Adrenal gland (tissue), 12 donors: ENCODE data around the gene GRIA4. TPM values are rescaled to one million over a fixed set of nuclear protein-coding genes. Genes with fewer than 3 reads are reported as not detected.

Experiments used
- DNase-seq, 7 donors: peaks; one replicate each; pipeline ENCODE4 v3.0.0-alpha.2; 2019 to 2020
- H3K27ac ChIP-seq, 5 donors: fragments of 200-600 bp; sonication (generic) in 4 of 5; 1 replicate in 3 of 5; 2 replicates in 2 of 5; pipeline versions ENCODE4 v1.5.1 to v1.8.0; 2016 to 2020; ENCODE audit warnings: mild to moderate bottlenecking in 1 of 5
- H3K27me3 ChIP-seq: fragments of 200-600 bp; 2 replicates; pipeline ENCODE4 v1.8.0; 2021
- H3K36me3 ChIP-seq, 2 donors: fragments of 200-600 bp; replicated peaks in 1 of 2; 1 replicate in 1 of 2; 2 replicates in 1 of 2; pipeline versions ENCODE4 v1.5.1 to v1.8.0; 2018 to 2022
- H3K4me1 ChIP-seq, 2 donors: fragments of 200-600 bp; replicated peaks in 1 of 2; 1 replicate in 1 of 2; 2 replicates in 1 of 2; pipeline versions ENCODE4 v1.5.1 to v1.8.0; 2018 to 2021
- H3K4me3 ChIP-seq, 4 donors: fragments of 200-600 bp; sonication (generic) in 3 of 4; one replicate each; pipeline ENCODE4 v1.5.1; 2016 to 2018
- H3K9me3 ChIP-seq, 3 donors: fragments of 200-600 bp; sonication (generic) in 1 of 3; replicated peaks in 1 of 3; 1 replicate in 2 of 3; 2 replicates in 1 of 3; pipeline versions ENCODE4 v1.5.1 to v1.8.0; 2016 to 2021
- CTCF ChIP-seq, 6 experiments: fragments of 450-650 bp in 4 of 6; fragments of 200-600 bp in 2 of 6; sonication (generic) in 1 of 6; IDR thresholded peaks; 1 replicate in 5 of 6; 2 replicates in 1 of 6; pipeline versions ENCODE4 v1.5.1 to v1.8.0; 2016 to 2021; ENCODE audit warnings: antibody characterized with exemption in 6 of 6, mild to moderate bottlenecking in 2 of 6, moderate library complexity in 1 of 6
- POLR2A ChIP-seq, 2 donors: fragments of 450-650 bp; IDR thresholded peaks; one replicate each; pipeline ENCODE4 v1.6.1; 2017; ENCODE audit warnings: antibody characterized with exemption in 2 of 2, mild to moderate bottlenecking in 2 of 2, moderate library complexity in 1 of 2
- WGBS, 4 donors: extraction: QIAGEN DNeasy Blood & Tissue Kit in 2 of 4; methylation state at CpG; one replicate each; pipeline versions ENCODE4 v1.1.5 to v1.1.7; 2013 to 2017; 5-methylcytosine and 5-hydroxymethylcytosine counted together
- intact Hi-C, 2 donors: fragments of 100-400 bp; cut with DNase I; formaldehyde crosslinking; loops; one replicate each; pipeline versions ENCODE4 v1.14.1 to v1.15.0; 2022 to 2023
- polyA plus RNA-seq, 3 donors: library from polyadenylated mRNA; stranded (reverse); fragments of 200-250 nt in 2 of 3; fragments of 350-450 nt in 1 of 3; fragmentation: Illumina TruSeq in 1 of 3; extraction: RNeasy Lipid Tissue Mini Kit (QIAGEN cat#74804) in 1 of 3; gene quantifications; one replicate each; pipeline ENCODE4 v1.2.3, GENCODE V29; 2013 to 2014
- total RNA-seq, 9 donors: library from RNA; depleted of rRNA in 4 of 9; stranded (reverse); fragments of >200 nt in 4 of 9; fragments of 120-200 nt in 1 of 9; fragmentation: NEBNext Ultra II Directional in 1 of 9; extraction: Animal tissue kit (Norgen Biotek cat#: 25700) in 1 of 9; gene quantifications; one replicate each; pipeline versions ENCODE4 v1.1.0 to v1.2.4, GENCODE V29; 2013 to 2023
- donor health status: healthy with polysubstance abuse.
- donor health status: Bipolar disorder and iron deficiency.
- donor health status: DM: yes; HTN: yes; CAD: no.
- donor health status: DM: no; HTN: no; CAD: no.
- donor health status: DM: no; HTN: no; CAD: no.
- donor health status: DM: yes; HTN: yes; CAD: no.

Gene GRIA4
- total and polyA plus RNA-seq, 12 donors, result 0.16 to 6.2 (median 2.0) TPM; not detected in 3

DNA sequence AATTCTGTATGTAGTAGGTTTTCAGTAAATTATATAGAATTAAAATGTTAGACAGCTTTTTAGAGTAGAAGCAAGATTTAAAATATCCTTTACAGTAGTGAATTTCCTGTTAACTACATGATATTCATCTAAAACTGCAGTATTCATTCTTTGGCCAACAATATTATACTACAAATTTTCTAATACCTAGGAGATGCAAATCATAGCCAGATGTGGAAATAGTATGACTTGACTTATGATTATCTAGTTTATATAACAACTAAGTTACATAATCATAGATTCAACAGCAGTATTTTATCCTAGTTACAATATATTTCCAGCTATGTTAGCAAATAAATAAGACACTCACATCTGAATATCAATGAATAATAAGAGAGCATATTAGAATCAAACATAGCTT lies 249.0 kb downstream of the GRIA4 start:
- intact Hi-C loops, result no loop called here
- TF ChIP-seq POLR2A (IDR thresholded peaks at IDR 0.05), result no peak
- TF ChIP-seq CTCF (IDR thresholded peaks at IDR 0.05), result no peak
- Histone ChIP-seq H3K36me3 (no peaks in the 10 kb centered on the region), H3K9me3 (no peaks in the 10 kb centered on the region), H3K27ac (no peak overlapping the region), H3K27me3 (no peaks in the 10 kb centered on the region), H3K4me1 (no peaks in the 10 kb centered on the region), H3K4me3 (no peak overlapping the region)
- no peak for DNase-seq

DNA sequence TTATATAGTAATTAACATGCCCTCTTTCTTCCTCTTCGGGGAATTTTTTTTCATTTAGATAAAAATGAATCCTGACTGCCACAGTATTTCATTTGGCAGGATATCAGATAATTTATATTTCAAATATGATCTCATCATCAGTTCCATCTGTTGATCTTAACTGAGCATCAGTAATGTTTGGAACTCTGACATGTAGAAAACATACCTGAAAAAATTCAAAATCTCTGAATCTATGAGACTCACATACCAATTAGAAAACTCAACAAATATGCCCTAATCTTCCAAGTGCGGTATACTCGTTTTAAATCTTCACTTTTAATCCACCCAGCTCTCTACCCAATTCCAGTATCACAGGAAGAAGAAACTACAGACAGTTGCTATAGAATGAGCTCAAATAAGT lies 250.2 kb downstream of the GRIA4 start:
- intact Hi-C loops, result no loop called here
- TF ChIP-seq CTCF (IDR thresholded peaks at IDR 0.05) (no peak), POLR2A (IDR thresholded peaks at IDR 0.05) (no peak)
- Histone ChIP-seq H3K9me3 (no peaks in the 10 kb centered on the region), H3K27me3 (no peaks in the 10 kb centered on the region), H3K27ac (no peak overlapping the region), H3K4me1 (no peaks in the 10 kb centered on the region), H3K36me3 (no peaks in the 10 kb centered on the region), H3K4me3 (no peak overlapping the region)
- 72 to 82% (median 74%) methylated on average over 3 of the region's 3 CpGs for WGBS, 4 donors
- DNase-seq, result no peak

DNA sequence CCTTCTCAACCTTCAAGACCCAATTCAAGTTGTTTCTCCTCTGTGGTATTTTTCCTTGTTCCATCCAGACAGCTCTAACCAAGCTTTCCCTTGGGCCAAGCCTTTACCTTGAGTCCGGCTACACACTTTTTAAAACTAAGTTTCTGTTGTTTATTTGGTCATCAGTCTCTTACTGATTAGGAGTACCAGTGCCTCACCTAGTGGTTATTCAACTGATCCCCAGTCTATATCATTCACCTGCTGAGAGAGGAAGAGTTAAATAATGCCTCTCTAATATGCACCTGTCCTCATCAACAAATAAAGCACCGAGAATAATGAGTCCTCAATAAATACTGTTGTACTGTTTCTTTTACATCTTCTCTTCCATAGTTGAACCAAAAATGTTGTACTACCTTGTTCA lies 251.4 kb downstream of the GRIA4 start:
- H3K27me3 ChIP-seq, result no peaks in the 10 kb centered on the region
- H3K4me3 ChIP-seq, result no peak overlapping the region
- no peaks in the 10 kb centered on the region for H3K4me1 ChIP-seq
- intact Hi-C loops, result no loop called here
- no peak overlapping the region for H3K27ac ChIP-seq
- TF ChIP-seq CTCF (IDR thresholded peaks at IDR 0.05), result no peak
- TF ChIP-seq POLR2A (IDR thresholded peaks at IDR 0.05), result no peak
- no peaks in the 10 kb centered on the region for H3K36me3 ChIP-seq
- 47 to 66% (median 57%) methylated on average over 2 of the region's 2 CpGs for WGBS, 4 donors
- no peak for DNase-seq
- no peaks in the 10 kb centered on the region for H3K9me3 ChIP-seq

DNA sequence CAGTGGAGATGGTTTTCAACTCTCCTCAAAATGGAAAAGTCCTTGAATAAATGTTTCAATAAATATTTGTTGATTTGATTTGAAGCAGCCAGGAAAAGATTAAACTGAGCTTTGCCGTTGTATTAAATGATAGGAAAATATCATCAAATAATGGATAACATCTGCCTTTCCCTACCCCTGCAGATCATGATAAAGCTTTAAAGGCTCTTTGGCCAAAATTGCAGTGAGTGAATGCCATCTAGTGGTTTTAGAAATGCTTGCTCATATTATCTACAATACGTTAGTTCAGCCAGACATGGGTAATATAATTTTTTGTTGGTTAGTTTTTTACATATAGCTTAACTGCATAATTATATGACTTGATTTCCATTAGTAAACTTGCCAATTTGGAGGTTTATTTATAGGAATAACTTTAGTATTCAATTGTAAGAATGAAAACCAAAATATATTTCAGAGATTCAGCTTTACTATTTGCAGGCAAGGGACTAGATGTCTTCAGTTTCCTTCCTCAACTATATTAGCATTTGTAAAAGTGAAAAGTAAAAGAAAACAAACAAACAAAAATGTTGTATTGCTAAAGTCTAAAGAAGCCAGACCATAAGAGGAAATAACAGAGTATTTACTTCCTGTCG lies 253.0 kb downstream of the GRIA4 start:
- H3K27me3 ChIP-seq, result no peaks in the 10 kb centered on the region
- intact Hi-C loops, result no loop called here
- H3K4me3 ChIP-seq, result no peak overlapping the region
- 21 to 27% (median 25%) methylated on average over 3 of the region's 3 CpGs for WGBS, 4 donors
- no peak for DNase-seq
- TF ChIP-seq CTCF (IDR thresholded peaks at IDR 0.05) (peak; percentile 34 to 71 (median 58)), POLR2A (IDR thresholded peaks at IDR 0.05) (no peak)
- no peaks in the 10 kb centered on the region for H3K9me3 ChIP-seq
- H3K36me3 ChIP-seq, result no peaks in the 10 kb centered on the region
- no peaks in the 10 kb centered on the region for H3K4me1 ChIP-seq
- H3K27ac ChIP-seq, result no peak overlapping the region
